GM21825 (cell line): Measurements from ENCODE around the gene AKR1C2.
"Not testable (repeated sequence)": the region's sequence is repeated elsewhere in the genome, so short reads cannot be mapped to it uniquely, and the experiment has no call there.

Source experiments
- ATAC-seq: cut with Tn5 transposase; IDR thresholded peaks from one replicate; pipeline ENCODE4 v1.9.1; 2021; ENCODE audit warnings: mild to moderate bottlenecking, moderate library complexity; ENCODE audit not compliant: unreplicated experiment

Gene AKR1C2

DNA sequence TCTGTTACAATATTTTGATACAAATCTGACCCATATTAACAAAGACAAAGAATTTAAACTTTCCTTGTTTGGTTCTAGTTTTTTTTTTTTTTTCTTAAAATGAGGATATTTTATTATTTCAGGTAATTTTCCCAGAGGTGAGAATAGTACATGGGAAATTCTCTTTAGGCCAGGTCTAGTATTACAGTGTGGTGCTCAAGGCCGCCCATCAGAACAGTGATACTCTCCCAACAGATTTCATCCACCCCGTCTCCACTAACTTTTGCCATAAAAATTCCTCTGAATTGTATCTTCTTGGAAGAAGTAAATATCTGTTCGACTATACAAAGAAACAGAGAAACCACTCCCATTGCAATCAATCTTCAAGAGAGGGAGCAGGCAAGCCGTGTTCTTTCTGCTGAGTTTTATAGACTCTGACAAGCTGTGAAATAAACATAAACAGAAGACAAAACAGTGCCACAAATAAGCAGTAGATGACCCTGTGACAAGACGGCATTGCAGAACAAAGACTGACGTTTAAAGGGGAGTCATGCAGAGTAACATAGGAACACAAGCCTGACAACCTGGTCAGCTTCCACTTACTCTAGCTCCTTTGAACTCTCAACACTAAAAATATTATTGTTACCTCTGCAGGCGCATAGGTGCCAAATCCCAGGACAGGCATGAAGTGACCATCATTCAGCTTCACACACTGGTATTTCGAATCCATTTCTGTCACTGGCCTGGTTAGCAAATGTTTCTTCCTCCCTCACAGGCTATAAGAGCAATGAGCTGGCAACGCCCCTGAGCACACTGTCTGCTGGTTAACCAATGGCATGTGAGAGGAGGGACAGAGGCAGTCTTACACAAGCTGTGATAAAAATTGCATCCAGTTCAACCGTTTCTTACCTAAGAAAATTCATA is at the start of gene AKR1C2:
TSS of gene AKR1C2 (minus strand) at position 731 of the 903 bp plus-strand sequence. CDS start at position 709, 22 bp downstream.
- not testable (repeated sequence) for ATAC-seq

- ATAC-seq: not testable (repeated sequence)
Observed at GRCh38 chr10:5052951-5053500, 49.4 kb upstream of the AKR1C2 start.

- no peak for ATAC-seq
Observed at GRCh38 chr10:5047912-5048628, 44.4 kb upstream of the AKR1C2 start.

DNA sequence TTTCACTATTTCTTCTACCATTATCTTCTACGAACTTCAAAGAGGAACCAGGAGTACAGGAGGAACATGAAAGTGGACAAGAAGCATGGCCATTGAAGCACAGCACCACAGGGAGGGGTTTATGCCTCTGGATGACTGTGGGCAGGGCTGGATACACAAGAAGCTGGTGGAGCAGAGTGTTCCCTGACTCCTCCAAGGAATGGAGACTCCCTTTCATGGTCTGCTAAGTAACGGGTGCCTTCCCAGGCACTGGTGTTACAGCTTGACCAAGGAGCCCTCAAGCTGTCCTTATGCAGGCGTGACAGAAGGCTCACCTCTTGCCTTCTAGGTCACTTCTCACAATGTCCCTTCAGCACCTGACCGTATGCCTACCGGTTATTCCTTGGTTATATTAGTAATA is 43.4 kb upstream of the AKR1C2 start:
- ATAC-seq: not testable (repeated sequence)

DNA sequence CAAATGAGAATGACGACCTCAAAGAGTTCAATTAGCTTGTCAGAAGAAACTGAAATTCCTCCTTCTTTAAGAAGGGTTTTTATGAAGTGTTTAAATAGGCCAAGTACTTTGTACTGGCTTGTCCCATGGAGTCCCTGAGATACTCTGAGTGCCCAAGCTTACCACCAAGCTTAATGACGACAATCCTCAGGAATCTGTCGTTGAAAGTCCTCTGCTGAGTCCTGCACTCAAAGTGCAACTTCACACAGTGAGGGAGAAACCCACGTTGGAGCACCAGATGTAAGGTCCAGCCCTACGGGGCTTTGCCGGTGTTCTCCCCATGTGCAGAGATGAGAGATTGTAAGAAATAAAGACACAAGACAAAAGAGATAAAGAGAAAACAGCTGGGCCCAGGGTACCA is 42.8 kb upstream of the AKR1C2 start:
- no peak for ATAC-seq

DNA sequence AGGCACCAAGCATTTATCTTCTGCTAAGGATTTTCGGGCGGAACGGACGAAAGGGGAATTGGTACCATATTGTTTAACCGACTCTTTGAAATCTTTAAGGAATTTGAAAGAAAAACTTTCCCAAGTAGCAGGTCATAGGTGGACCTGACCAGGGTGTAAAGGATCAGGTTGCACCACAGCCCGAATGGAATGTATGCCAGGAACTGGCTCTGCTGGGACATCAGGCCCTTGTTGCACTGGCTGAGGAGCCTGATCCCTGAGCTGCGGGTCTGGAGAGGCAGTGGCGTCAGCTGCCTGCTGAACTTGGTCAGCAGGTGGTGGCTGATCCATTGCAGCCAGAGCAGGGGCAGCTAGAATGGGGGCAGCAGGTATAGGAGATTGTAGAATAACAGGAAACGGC is 41.4 kb upstream of the AKR1C2 start:
- ATAC-seq: no peak

DNA sequence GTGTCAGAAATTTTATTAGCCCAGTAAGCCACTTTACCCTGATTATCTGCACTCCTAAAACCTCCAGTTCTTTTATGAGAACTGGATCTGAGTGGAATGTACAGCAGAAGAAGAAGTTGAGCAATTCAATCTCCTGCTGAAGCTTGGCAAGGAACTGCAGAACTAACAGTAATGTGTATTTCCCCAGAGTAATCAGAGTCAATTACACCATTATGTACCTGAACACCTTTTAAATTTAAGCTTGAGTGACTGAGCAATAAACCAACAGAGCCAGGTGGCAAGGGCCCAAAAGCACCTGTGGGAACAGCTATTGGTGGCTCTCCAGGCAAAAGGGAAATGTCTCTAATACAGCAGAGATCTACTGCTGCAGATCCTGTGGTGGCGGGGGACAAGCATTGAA is 40.1 kb upstream of the AKR1C2 start:
- ATAC-seq: no peak

GRCh38 chr10:5042922-5043321 is 39.3 kb upstream of the AKR1C2 start:
- ATAC-seq: no peak

DNA sequence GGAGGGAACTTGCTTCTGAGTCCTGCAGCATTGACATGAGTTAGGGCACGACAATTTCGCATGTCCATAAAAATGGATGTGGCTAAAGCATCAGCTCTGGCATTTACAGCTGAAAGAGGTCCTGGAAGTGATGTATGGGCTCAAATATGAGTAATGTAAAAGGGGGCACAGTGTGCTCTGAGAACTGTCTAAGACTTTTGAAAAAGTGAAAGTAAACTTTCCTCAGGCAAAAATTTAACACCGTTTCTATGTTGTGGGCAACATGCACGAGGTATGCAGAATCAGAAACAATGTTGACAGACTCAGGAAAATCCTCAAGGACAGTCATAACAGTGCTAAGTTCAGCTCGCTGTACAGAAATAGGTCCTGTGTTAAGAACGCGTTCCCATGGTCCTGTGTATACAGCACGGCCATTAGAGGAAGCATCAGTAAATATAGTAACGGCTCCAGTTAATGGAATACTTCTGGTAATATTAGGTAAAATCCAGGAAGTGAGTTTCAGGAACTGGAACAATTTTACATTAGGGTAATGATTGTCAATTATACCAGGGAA is 37.9 kb upstream of the AKR1C2 start:
- no peak for ATAC-seq

- ATAC-seq: no peak
Observed at GRCh38 chr10:5040781-5041470, 37.3 kb upstream of the AKR1C2 start.

- ATAC-seq: no peak
Observed at GRCh38 chr10:5040010-5040673, 36.5 kb upstream of the AKR1C2 start.

DNA sequence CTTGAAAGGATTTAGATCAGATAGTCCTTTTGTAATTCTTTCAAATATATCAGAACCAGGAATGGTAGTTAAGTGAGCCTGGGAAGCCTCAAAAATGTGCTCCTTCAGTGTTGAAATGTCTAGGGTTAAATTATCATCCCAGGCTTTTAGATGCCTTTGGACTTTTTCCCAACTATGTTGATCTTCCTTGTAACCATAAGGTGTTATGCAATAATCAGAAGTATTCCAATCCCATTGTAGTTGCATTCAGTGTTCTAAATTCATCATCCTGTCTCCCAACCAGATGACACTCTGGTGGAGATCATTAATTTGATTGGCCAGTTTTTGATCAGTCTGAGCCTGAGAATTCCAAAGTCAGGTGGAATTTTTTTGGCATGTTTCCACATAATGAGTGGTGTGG is 35.1 kb upstream of the AKR1C2 start:
- no peak for ATAC-seq

GRCh38 chr10:5038101-5038500 is 34.4 kb upstream of the AKR1C2 start:
- no peak for ATAC-seq

DNA sequence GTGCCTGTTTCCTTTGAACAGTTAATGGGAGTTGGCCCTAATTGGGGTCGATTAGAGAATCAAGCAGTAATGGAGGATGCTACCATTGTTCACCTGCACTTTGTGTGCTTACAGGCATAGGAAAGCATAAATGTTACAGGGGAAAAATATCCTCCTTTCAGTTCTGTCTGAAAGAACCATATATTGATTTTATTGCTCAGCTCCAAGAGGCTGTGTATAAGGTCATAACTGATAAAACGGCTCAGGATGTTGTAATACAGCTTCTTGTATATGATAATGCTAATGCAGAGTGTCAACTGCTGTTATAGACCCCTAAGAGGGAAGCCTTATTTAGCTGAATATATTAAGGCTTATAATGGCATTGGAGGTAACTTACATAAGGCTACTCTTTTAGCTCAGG is 32.9 kb upstream of the AKR1C2 start:
- ATAC-seq: no peak

GRCh38 chr10:5035356-5035755 is 31.7 kb upstream of the AKR1C2 start:
- no peak for ATAC-seq

- no peak for ATAC-seq
Observed at GRCh38 chr10:5034588-5034987, 30.9 kb upstream of the AKR1C2 start.

GRCh38 chr10:5033061-5033778 is 29.6 kb upstream of the AKR1C2 start:
- ATAC-seq: no peak

- not testable (repeated sequence) for ATAC-seq
Observed at GRCh38 chr10:5032444-5032843, 28.8 kb upstream of the AKR1C2 start.

- not testable (repeated sequence) for ATAC-seq
Observed at GRCh38 chr10:5031588-5031987, 27.9 kb upstream of the AKR1C2 start.

- ATAC-seq: no peak
Observed at GRCh38 chr10:5030989-5031388, 27.3 kb upstream of the AKR1C2 start.
